Naive thymus-derived CD4-positive, alpha-beta T cell (primary cell): Measurements from ENCODE around the gene KRTAP5-3. TPM values are rescaled to one million over a fixed set of nuclear protein-coding genes. Genes with fewer than 3 reads are reported as not detected.
"Not testable (repeated sequence)": the region's sequence is repeated elsewhere in the genome, so short reads cannot be mapped to it uniquely, and the experiment has no call there.

Source experiments
- ATAC-seq: fragments of 150-1000 bp; cut with Tn5 transposase; 2 replicates; pipeline ENCODE4 v1.10.0; 2021; ENCODE audit warnings: mild to moderate bottlenecking, moderate library complexity
- CTCF ChIA-PET: fragments of 350-600 bp; sonication (Branson Sonifier 250); formaldehyde crosslinking; loops from one replicate; lab custom pipeline; 2021; ENCODE audit warnings: antibody characterized with exemption; lab: Charles Lee
- POLR2A ChIA-PET: fragments of 350-600 bp; sonication (Branson Sonifier 250); formaldehyde crosslinking; loops from one replicate; lab custom pipeline; 2021; ENCODE audit warnings: antibody characterized with exemption, inconsistent platforms; lab: Charles Lee
- DNase-seq, 9 donors: peaks; one replicate each; pipeline versions ENCODE4 v3.0.0 to v3.0.0-alpha.2; 2020 to 2022; ENCODE audit warnings: mixed read lengths in 1 of 9
- H3K27ac ChIP-seq: one replicate; pipeline ENCODE4 v1.7.0; 2013; ENCODE audit warnings: mild to moderate bottlenecking, low read depth, low read length, moderate library complexity
- H3K27me3 ChIP-seq, 2 donors: one replicate each; pipeline ENCODE4 v1.7.0; 2013; ENCODE audit warnings: low read length in 2 of 2, mild to moderate bottlenecking in 2 of 2, moderate library complexity in 2 of 2; ENCODE audit not compliant: control insufficient read depth in 2 of 2, insufficient read depth in 2 of 2
- H3K36me3 ChIP-seq, 3 experiments: 1 replicate in 2 of 3; 2 replicates in 1 of 3; pipeline ENCODE4 v1.7.0; 2013; ENCODE audit warnings: low read length in 3 of 3, mild to moderate bottlenecking in 3 of 3, moderate library complexity in 1 of 3; ENCODE audit not compliant: insufficient read depth in 3 of 3, control insufficient read depth in 2 of 3
- H3K4me1 ChIP-seq, 2 donors: one replicate each; pipeline ENCODE4 v1.7.0; 2013; ENCODE audit warnings: low read length in 2 of 2, mild to moderate bottlenecking in 2 of 2, moderate library complexity in 1 of 2; ENCODE audit not compliant: control insufficient read depth in 2 of 2, insufficient read depth in 2 of 2
- H3K4me3 ChIP-seq: 2 replicates; pipeline ENCODE4 v1.7.0; 2013; ENCODE audit warnings: mild to moderate bottlenecking, low read length
- H3K9me3 ChIP-seq, 3 experiments: 1 replicate in 2 of 3; 2 replicates in 1 of 3; pipeline ENCODE4 v1.7.0; 2013; ENCODE audit warnings: low read length in 3 of 3; ENCODE audit not compliant: control insufficient read depth in 2 of 3
- H3K27ac Mint-ChIP-seq, 9 donors: one replicate each; pipeline ENCODE4 v1.8.0; 2020 to 2022; ENCODE audit warnings: mixed read lengths in 9 of 9, mild to moderate bottlenecking in 8 of 9, moderate library complexity in 5 of 9, inconsistent platforms in 2 of 9
- H3K27me3 Mint-ChIP-seq, 5 donors: one replicate each; pipeline ENCODE4 v1.8.0; 2021 to 2022; ENCODE audit warnings: mixed read lengths in 5 of 5, mild to moderate bottlenecking in 1 of 5
- H3K36me3 Mint-ChIP-seq, 5 donors: one replicate each; pipeline ENCODE4 v1.8.0; 2020 to 2022; ENCODE audit warnings: mixed read lengths in 5 of 5, mild to moderate bottlenecking in 3 of 5, inconsistent platforms in 1 of 5
- H3K4me1 Mint-ChIP-seq, 7 donors: one replicate each; pipeline ENCODE4 v1.8.0; 2020 to 2022; ENCODE audit warnings: mixed read lengths in 7 of 7, mild to moderate bottlenecking in 3 of 7, inconsistent platforms in 1 of 7
- H3K4me3 Mint-ChIP-seq, 10 donors: one replicate each; pipeline ENCODE4 v1.8.0; 2020 to 2022; ENCODE audit warnings: mild to moderate bottlenecking in 10 of 10, mixed read lengths in 10 of 10, moderate library complexity in 6 of 10, inconsistent platforms in 2 of 10
- H3K9me3 Mint-ChIP-seq, 11 donors: one replicate each; pipeline ENCODE4 v1.8.0; 2020 to 2022; ENCODE audit warnings: mixed read lengths in 11 of 11, mild to moderate bottlenecking in 4 of 11, inconsistent platforms in 1 of 11, moderate library complexity in 1 of 11
- intact Hi-C, 2 donors: fragments of 100-400 bp; cut with micrococcal nuclease; formaldehyde crosslinking; loops; one replicate each; pipeline ENCODE4 v1.15.1; 2023
- polyA plus RNA-seq, 2 donors: library from polyadenylated mRNA; unstranded; fragments of 300-500 nt; fragmentation: Illumina TruSeq; gene quantifications; one replicate each; pipeline ENCODE4 v1.2.3, GENCODE V29; 2021
- total RNA-seq, 6 experiments: library from RNA in 5 of 6; stranded (reverse) in 5 of 6; gene quantifications; 1 replicate in 5 of 6; 2 replicates in 1 of 6; pipeline ENCODE4 v1.2.3 and lab custom pipeline; 2021 to 2026

The KRTAP5-3 gene
- total and polyA plus RNA-seq, 7 experiments from 2014 or later, result not detected

DNA sequence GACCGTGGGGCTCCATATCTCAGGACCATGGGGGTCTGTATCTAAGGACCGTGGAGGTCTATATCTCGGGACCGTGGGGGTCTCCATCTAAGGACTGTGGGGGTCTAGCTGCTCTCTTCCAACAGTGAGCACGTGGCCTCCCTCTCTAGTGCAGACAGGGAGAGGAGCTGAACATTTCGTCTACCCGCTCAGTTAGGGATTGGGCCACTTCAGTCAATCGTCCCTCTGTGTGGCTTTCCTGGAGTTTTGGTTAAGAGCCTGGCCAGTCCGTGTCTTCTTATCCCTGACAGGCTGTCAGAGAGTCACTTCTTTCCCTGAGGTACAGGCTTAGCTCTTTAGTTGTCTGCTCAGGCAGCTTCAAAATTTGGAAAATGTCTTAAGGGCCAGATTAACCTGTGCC is 26.3 kb downstream of the KRTAP5-3 start:
- no peak overlapping the region for H3K27ac ChIP-seq
- intact Hi-C loops, result no loop called here
- H3K27me3 Mint-ChIP-seq, result peaks cover 0 to 19% (median 9%) of the 10 kb centered on the region in 5 donors
- ChIA-PET POLR2A (no interaction called here), CTCF (interaction anchor here (1.2 kb wide), 1 partner anchor 35 kb away, joined by 4 read pairs; no protein-coding TSS in a partner anchor)
- peaks cover 0 to 4% (median 4%) of the 10 kb centered on the region in 5 donors for H3K36me3 Mint-ChIP-seq
- no peaks in the 10 kb centered on the region for H3K27me3 ChIP-seq
- peaks cover 4 to 5% of the 10 kb centered on the region in 2 donors for H3K4me1 ChIP-seq
- no peak for DNase-seq
- H3K27ac Mint-ChIP-seq, result no peak overlapping the region
- H3K36me3 ChIP-seq, result no peaks in the 10 kb centered on the region
- no peak for ATAC-seq
- H3K9me3 ChIP-seq, result peaks cover 0 to 6% (median 0%) of the 10 kb centered on the region in 3 experiments
- H3K4me3 Mint-ChIP-seq, result no peak overlapping the region
- no peak overlapping the region for H3K4me3 ChIP-seq
- H3K9me3 Mint-ChIP-seq, result peaks cover 0 to 12% (median 7%) of the 10 kb centered on the region in 11 donors
- peaks cover 0 to 22% (median 8%) of the 10 kb centered on the region in 7 donors for H3K4me1 Mint-ChIP-seq

DNA sequence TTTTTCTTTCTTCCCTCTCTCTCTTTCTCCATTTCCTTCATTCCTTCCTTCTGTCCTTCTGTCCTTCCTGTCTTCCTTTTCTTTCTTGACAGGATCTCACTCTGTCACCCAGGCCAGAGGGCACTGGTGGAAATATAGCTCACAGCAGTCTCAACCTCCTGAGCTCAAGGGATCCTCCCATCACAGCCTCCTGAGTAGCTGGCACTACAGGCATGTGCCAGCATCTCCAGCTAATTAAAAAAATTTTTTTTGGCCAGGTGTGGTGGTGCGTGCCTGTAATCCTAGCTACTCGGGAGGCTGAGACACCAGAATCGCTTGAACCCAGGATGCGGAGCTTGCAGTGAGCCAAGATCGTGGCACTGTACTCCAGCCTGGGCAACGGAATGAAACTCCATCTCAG is 31.4 kb downstream of the KRTAP5-3 start:
- Histone ChIP-seq H3K36me3 (no peaks in the 10 kb centered on the region), H3K9me3 (peaks cover 0 to 6% (median 0%) of the 10 kb centered on the region in 3 experiments), H3K27ac (no peak overlapping the region), H3K4me1 (peaks cover 8 to 11% of the 10 kb centered on the region in 2 donors), H3K4me3 (no peak overlapping the region), H3K27me3 (no peaks in the 10 kb centered on the region)
- peaks cover 0 to 29% (median 3%) of the 10 kb centered on the region in 5 donors for H3K27me3 Mint-ChIP-seq
- H3K4me3 Mint-ChIP-seq, result peak overlapping the region in 3 of 10 donors; percentile 7 to 39 (median 11)
- no peak for ATAC-seq
- peak overlapping the region in 2 of 9 donors; percentile 9 to 35 for H3K27ac Mint-ChIP-seq
- CTCF ChIA-PET, result interaction anchor here (0.8 to 1.4 kb wide), 3 partner anchors 11 to 31 kb away, joined by 3 to 5 read pairs (median 4); no protein-coding TSS in a partner anchor
- POLR2A ChIA-PET, result interaction anchor here (1.8 kb wide), 1 partner anchor 12 kb away, joined by 5 read pairs; no protein-coding TSS in a partner anchor
- intact Hi-C loops, result loop anchor here (2.0 to 10.0 kb wide), 3 partner anchors 40 to 312 kb away; partner anchors contain the start of gene LSP1 (in 1 of the 2)
- peaks cover 0 to 4% (median 4%) of the 10 kb centered on the region in 5 donors for H3K36me3 Mint-ChIP-seq
- DNase-seq, result no peak
- H3K9me3 Mint-ChIP-seq, result peaks cover 0 to 12% (median 7%) of the 10 kb centered on the region in 11 donors
- H3K4me1 Mint-ChIP-seq, result peaks cover 0 to 9% (median 4%) of the 10 kb centered on the region in 7 donors

- POLR2A ChIA-PET, DNase-seq, H3K36me3 ChIP-seq, H3K4me3 ChIP-seq, H3K27me3 ChIP-seq, H3K9me3 ChIP-seq, H3K27ac Mint-ChIP-seq, H3K36me3 Mint-ChIP-seq, H3K4me1 Mint-ChIP-seq, ATAC-seq, H3K27ac ChIP-seq: not testable (repeated sequence)
- H3K27me3 Mint-ChIP-seq, result peaks cover 0 to 32% (median 3%) of the 10 kb centered on the region in 5 donors
- CTCF ChIA-PET, result interaction anchor here (0.6 to 2.1 kb wide), 3 partner anchors 17 to 390 kb away, joined by 3 to 6 read pairs (median 4); no protein-coding TSS in a partner anchor
- H3K9me3 Mint-ChIP-seq, result peaks cover 0 to 12% (median 7%) of the 10 kb centered on the region in 11 donors
- peaks cover 11 to 17% of the 10 kb centered on the region in 2 donors for H3K4me1 ChIP-seq
- intact Hi-C loops, result loop anchor here (2.0 to 10.0 kb wide), 5 partner anchors 38 to 461 kb away; partner anchors contain the start of genes KRTAP5-5 (in 1 of the 2) and LSP1 (in 1 of the 2)
- H3K4me3 Mint-ChIP-seq, result peak overlapping the region in 8 of 10 donors; percentile 7 to 87 (median 58)
These were observed 32.5 kb downstream of the KRTAP5-3 start for GRCh38 chr11:1575756-1576155.

GRCh38 chr11:1574933-1575242 is 33.4 kb downstream of the KRTAP5-3 start:
- Mint-ChIP-seq H3K9me3 (peaks cover 0 to 12% (median 7%) of the 10 kb centered on the region in 11 donors), H3K36me3 (peaks cover 0 to 4% (median 4%) of the 10 kb centered on the region in 5 donors), H3K4me3 (peak overlapping the region in 8 of 10 donors; percentile 41 to 87 (median 62)), H3K27ac (peak overlapping the region in 1 of 9 donors; percentile 38), H3K27me3 (peaks cover 0 to 39% (median 3%) of the 10 kb centered on the region in 5 donors), H3K4me1 (peaks cover 0 to 14% (median 8%) of the 10 kb centered on the region in 7 donors)
- H3K27ac ChIP-seq, result no peak overlapping the region
- H3K36me3 ChIP-seq, result peaks cover 0 to 6% (median 0%) of the 10 kb centered on the region in 3 experiments
- CTCF ChIA-PET, result interaction anchor here (0.7 to 2.8 kb wide), 19 partner anchors 10 to 461 kb away, joined by 3 to 30 read pairs (median 4); no protein-coding TSS in a partner anchor
- no peaks in the 10 kb centered on the region for H3K27me3 ChIP-seq
- peaks cover 0 to 6% (median 0%) of the 10 kb centered on the region in 3 experiments for H3K9me3 ChIP-seq
- H3K4me1 ChIP-seq, result peaks cover 19 to 25% of the 10 kb centered on the region in 2 donors
- no peak for ATAC-seq
- no peak overlapping the region for H3K4me3 ChIP-seq
- intact Hi-C loops, result loop anchor here (1.0 to 10.0 kb wide), 12 partner anchors 29 to 827 kb away; partner anchors contain the start of genes TOLLIP (in 2 of the 2), KRTAP5-5 (in 1 of the 2), LSP1 (in 1 of the 2) and TSSC4 (in 1 of the 2)
- POLR2A ChIA-PET, result interaction anchor here (0.5 to 3.4 kb wide), 5 partner anchors 14 to 121 kb away, joined by 3 to 26 read pairs (median 4); no protein-coding TSS in a partner anchor
- DNase-seq, result no peak

GRCh38 chr11:1574238-1574932 is 33.9 kb downstream of the KRTAP5-3 start:
- H3K36me3 ChIP-seq, result peaks cover 0 to 6% (median 0%) of the 10 kb centered on the region in 3 experiments

More at GRCh38 chr11:1574238-1574932, 33.9 kb downstream of the KRTAP5-3 start:
- H3K9me3 ChIP-seq, result peaks cover 0 to 6% (median 0%) of the 10 kb centered on the region in 3 experiments
- Mint-ChIP-seq H3K4me3 (peak overlapping the region; percentile 14 to 87 (median 80)), H3K4me1 (peaks cover 0 to 18% (median 9%) of the 10 kb centered on the region in 7 donors), H3K27me3 (peaks cover 0 to 44% (median 3%) of the 10 kb centered on the region in 5 donors), H3K36me3 (peaks cover 0 to 4% (median 4%) of the 10 kb centered on the region in 5 donors), H3K9me3 (peaks cover 0 to 12% (median 7%) of the 10 kb centered on the region in 11 donors), H3K27ac (peak overlapping the region in 7 of 9 donors; percentile 21 to 90 (median 78))
- H3K4me3 ChIP-seq, result peak overlapping the region; percentile 63
- H3K27me3 ChIP-seq, result no peaks in the 10 kb centered on the region
- ATAC-seq, result peak; percentile 53
- H3K4me1 ChIP-seq, result peaks cover 19 to 25% of the 10 kb centered on the region in 2 donors
- peak overlapping the region; percentile 90 for H3K27ac ChIP-seq
- POLR2A ChIA-PET, result interaction anchor here (0.5 to 3.4 kb wide), 7 partner anchors 9 to 312 kb away, joined by 3 to 26 read pairs (median 4); no protein-coding TSS in a partner anchor
- CTCF ChIA-PET, result interaction anchor here (0.7 to 2.8 kb wide), 24 partner anchors 10 to 460 kb away, joined by 3 to 30 read pairs (median 4); no protein-coding TSS in a partner anchor
- intact Hi-C loops, result loop anchor here (1.0 to 10.0 kb wide), 12 partner anchors 28 to 828 kb away; partner anchors contain the start of genes TOLLIP (in 2 of the 2), KRTAP5-5 (in 1 of the 2), LSP1 (in 1 of the 2) and TSSC4 (in 1 of the 2)
- peak; percentile 37 to 76 (median 61) for DNase-seq
